ENCODE data around the gene POLR3H.

GRCh38 chr22:41578818-41579217, 34.5 kb upstream of the POLR3H start:
- TF ChIP-seq, protein P1, sequence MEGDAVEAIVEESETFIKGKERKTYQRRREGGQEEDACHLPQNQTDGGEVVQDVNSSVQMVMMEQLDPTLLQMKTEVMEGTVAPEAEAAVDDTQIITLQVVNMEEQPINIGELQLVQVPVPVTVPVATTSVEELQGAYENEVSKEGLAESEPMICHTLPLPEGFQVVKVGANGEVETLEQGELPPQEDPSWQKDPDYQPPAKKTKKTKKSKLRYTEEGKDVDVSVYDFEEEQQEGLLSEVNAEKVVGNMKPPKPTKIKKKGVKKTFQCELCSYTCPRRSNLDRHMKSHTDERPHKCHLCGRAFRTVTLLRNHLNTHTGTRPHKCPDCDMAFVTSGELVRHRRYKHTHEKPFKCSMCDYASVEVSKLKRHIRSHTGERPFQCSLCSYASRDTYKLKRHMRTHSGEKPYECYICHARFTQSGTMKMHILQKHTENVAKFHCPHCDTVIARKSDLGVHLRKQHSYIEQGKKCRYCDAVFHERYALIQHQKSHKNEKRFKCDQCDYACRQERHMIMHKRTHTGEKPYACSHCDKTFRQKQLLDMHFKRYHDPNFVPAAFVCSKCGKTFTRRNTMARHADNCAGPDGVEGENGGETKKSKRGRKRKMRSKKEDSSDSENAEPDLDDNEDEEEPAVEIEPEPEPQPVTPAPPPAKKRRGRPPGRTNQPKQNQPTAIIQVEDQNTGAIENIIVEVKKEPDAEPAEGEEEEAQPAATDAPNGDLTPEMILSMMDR (conservative IDR thresholded peaks at IDR 0.05; ENCODE audit: low read length), result no peak
- TF ChIP-seq EZH2phosphoT487 (IDR thresholded peaks at IDR 0.05; ENCODE audit: borderline replicate concordance), result no peak
